Esophagus muscularis mucosa (tissue), 4 donors: ENCODE data around the gene PTS. TPM values are rescaled to one million over a fixed set of nuclear protein-coding genes. Genes with fewer than 3 reads are reported as not detected.
"Not testable (repeated sequence)": the region's sequence is repeated elsewhere in the genome, so short reads cannot be mapped to it uniquely, and the experiment has no call there.

Experiments
- DNase-seq: peaks from one replicate; pipeline ENCODE4 v3.0.0-alpha.2; 2017; ENCODE audit errors: extremely low spot score
- H3K27ac ChIP-seq, 4 donors: fragments of 200-600 bp; sonication (generic); replicated peaks in 1 of 4; 1 replicate in 3 of 4; 2 replicates in 1 of 4; pipeline ENCODE4 v1.5.1; 2016 to 2019; ENCODE audit warnings: mild to moderate bottlenecking in 1 of 4
- H3K27me3 ChIP-seq, 4 donors: fragments of 200-600 bp; sonication (generic); one replicate each; pipeline versions ENCODE4 v1.5.1 to v1.6.0; 2016 to 2019
- H3K36me3 ChIP-seq, 4 donors: fragments of 200-600 bp; sonication (generic); one replicate each; pipeline ENCODE4 v1.5.1; 2016 to 2019
- H3K4me1 ChIP-seq, 4 donors: fragments of 200-600 bp; sonication (generic); one replicate each; pipeline ENCODE4 v1.5.1; 2016 to 2019
- H3K4me3 ChIP-seq, 4 donors: fragments of 200-600 bp; sonication (generic); 1 replicate in 2 of 4; 2 replicates in 2 of 4; pipeline ENCODE4 v1.5.1; 2016 to 2019; ENCODE audit warnings: mild to moderate bottlenecking in 4 of 4, moderate library complexity in 1 of 4
- H3K9me3 ChIP-seq, 4 donors: fragments of 200-600 bp; sonication (generic); 1 replicate in 3 of 4; 2 replicates in 1 of 4; pipeline ENCODE4 v1.5.1; 2016 to 2019
- EP300 ChIP-seq: sonication (generic); formaldehyde crosslinking; IDR thresholded peaks from one replicate; pipeline ENCODE4 v1.6.1; 2017; ENCODE audit warnings: antibody characterized with exemption
- POLR2A ChIP-seq: fragments of 450-650 bp; IDR thresholded peaks from one replicate; pipeline ENCODE4 v1.6.1; 2017; ENCODE audit warnings: antibody characterized with exemption, moderate library complexity, mild to moderate bottlenecking, low read depth
- POLR2AphosphoS5 ChIP-seq, 2 donors: sonication (generic); formaldehyde crosslinking; IDR thresholded peaks; one replicate each; pipeline ENCODE4 v1.6.1; 2017; ENCODE audit warnings: antibody characterized with exemption in 2 of 2
- WGBS: methylation state at CpG from one replicate; pipeline ENCODE4 v1.1.5; 2018; 5-methylcytosine and 5-hydroxymethylcytosine counted together
- intact Hi-C: fragments of 100-400 bp; cut with DNase I; formaldehyde crosslinking; loops from one replicate; pipeline ENCODE4 v1.15.1; 2023
- total RNA-seq, 4 donors: library from RNA; depleted of rRNA; stranded (reverse); fragments of >200 nt; gene quantifications; one replicate each; pipeline versions ENCODE4 v1.1.0 to v1.2.1, GENCODE V29; 2016
- TF ChIP-seq, protein P1 (sequence below), 3 experiments: fragments of 200-600 bp in 2 of 3; fragments of 450-650 bp in 1 of 3; sonication (generic) in 2 of 3; IDR thresholded peaks; one replicate each; pipeline ENCODE4 v1.5.1; 2017 to 2019; ENCODE audit warnings: antibody characterized with exemption in 3 of 3, mild to moderate bottlenecking in 2 of 3, moderate library complexity in 1 of 3

PTS gene
- total RNA-seq, 4 donors from 2014 or later, result 22.2 to 45.3 (median 28.5) TPM

DNA sequence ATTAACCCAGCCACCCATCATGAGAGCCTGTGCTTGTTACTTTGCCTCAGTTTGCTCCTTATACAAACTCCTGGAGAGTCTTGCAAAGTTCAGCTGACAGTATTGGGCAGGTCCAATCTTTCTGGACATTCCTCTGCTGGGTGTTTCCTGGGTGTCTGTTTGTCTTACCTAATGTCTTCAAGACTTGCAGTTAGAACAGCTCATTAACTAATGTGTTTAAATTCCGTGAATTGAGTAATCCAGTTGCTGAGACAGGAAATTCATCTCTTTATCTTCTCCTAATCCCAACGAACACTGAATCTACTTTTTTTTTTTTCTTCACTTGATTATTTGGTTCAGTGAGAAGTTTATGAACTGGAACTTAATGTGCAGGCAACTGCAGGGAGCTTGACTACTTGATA, 30.3 kb upstream of the PTS start:
- DNase-seq, result no peak
- H3K27ac ChIP-seq, result no peak overlapping the region
- no peaks in the 10 kb centered on the region for H3K27me3 ChIP-seq
- H3K36me3 ChIP-seq, result peaks cover 0 to 32% (median 0%) of the 10 kb centered on the region in 4 donors
- no peak overlapping the region for H3K4me3 ChIP-seq
- intact Hi-C loops, result no loop called here
- no peaks in the 10 kb centered on the region for H3K9me3 ChIP-seq
- no peaks in the 10 kb centered on the region for H3K4me1 ChIP-seq
- TF ChIP-seq, protein P1, sequence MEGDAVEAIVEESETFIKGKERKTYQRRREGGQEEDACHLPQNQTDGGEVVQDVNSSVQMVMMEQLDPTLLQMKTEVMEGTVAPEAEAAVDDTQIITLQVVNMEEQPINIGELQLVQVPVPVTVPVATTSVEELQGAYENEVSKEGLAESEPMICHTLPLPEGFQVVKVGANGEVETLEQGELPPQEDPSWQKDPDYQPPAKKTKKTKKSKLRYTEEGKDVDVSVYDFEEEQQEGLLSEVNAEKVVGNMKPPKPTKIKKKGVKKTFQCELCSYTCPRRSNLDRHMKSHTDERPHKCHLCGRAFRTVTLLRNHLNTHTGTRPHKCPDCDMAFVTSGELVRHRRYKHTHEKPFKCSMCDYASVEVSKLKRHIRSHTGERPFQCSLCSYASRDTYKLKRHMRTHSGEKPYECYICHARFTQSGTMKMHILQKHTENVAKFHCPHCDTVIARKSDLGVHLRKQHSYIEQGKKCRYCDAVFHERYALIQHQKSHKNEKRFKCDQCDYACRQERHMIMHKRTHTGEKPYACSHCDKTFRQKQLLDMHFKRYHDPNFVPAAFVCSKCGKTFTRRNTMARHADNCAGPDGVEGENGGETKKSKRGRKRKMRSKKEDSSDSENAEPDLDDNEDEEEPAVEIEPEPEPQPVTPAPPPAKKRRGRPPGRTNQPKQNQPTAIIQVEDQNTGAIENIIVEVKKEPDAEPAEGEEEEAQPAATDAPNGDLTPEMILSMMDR (IDR thresholded peaks at IDR 0.05), result no peak
- TF ChIP-seq EP300 (no peak), POLR2A (no peak), POLR2AphosphoS5 (IDR thresholded peaks at IDR 0.05) (no peak)
- WGBS, result 49% methylated on average over 2 of the region's 2 CpGs

DNA sequence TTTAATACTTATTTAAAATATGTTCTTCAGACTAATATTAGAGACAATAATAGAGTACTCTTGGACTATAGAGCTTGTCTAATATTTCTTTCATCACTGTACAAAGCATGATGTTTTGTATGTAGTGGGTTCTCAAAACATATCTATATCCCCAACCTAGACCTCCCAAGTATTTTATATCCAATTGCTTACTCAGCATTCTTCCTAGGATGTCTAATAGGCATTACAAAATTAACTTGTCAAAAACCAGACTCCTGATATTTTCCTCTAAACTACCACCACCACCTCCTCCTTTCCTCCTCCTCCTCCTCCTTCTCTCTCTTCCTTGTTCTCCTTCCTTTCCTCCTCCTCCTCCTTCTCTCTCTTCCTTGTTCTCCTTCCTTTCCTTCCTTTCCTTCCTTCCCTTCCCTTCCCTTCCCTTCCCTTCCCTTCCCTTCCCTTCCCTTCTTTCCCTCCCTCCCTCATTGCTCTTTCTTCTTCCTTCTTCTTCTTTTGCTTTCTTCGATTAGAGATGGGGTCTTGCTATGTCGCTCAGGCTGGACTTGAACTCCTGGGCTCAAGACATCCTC, 29.6 kb upstream of the PTS start:
- Histone ChIP-seq H3K4me3 (no peak overlapping the region), H3K27me3 (no peaks in the 10 kb centered on the region), H3K9me3 (no peaks in the 10 kb centered on the region), H3K27ac (no peak overlapping the region), H3K4me1 (no peaks in the 10 kb centered on the region), H3K36me3 (peaks cover 0 to 32% (median 0%) of the 10 kb centered on the region in 4 donors)
- intact Hi-C loops, result no loop called here
- WGBS, result 97% methylated on average over 2 of the region's 2 CpGs
- no peak for DNase-seq
- TF ChIP-seq POLR2AphosphoS5 (IDR thresholded peaks at IDR 0.05), result no peak
- TF ChIP-seq POLR2A, result no peak
- TF ChIP-seq EP300, result no peak
- TF ChIP-seq, protein P1 (IDR thresholded peaks at IDR 0.05), result no peak

DNA sequence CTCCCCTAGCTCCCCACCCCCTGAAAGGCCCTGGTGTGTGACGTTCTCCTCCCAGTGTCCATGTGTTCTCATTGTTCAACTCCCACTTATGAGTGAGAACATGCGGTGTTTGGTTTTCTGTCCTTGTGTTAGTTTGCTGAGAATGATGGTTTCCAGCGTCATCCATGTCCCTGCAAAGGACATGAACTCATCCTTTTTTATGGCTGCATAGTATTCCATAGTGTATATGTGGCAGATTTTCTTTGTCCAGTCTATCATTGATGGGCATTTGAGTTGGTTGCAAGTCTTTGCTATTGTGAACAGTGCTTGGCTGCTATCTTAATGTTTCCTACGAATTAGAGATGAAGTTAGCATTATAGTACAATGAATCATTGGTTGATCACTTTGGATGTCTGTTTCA, 27.1 kb upstream of the PTS start:
- H3K27me3 ChIP-seq, DNase-seq, H3K27ac ChIP-seq, H3K4me1 ChIP-seq, intact Hi-C loops, H3K4me3 ChIP-seq, H3K9me3 ChIP-seq: not testable (repeated sequence)
- H3K36me3 ChIP-seq, result peaks cover 0 to 34% (median 3%) of the 10 kb centered on the region in 4 donors
- WGBS, result 92% methylated on average over 4 of the region's 4 CpGs

DNA sequence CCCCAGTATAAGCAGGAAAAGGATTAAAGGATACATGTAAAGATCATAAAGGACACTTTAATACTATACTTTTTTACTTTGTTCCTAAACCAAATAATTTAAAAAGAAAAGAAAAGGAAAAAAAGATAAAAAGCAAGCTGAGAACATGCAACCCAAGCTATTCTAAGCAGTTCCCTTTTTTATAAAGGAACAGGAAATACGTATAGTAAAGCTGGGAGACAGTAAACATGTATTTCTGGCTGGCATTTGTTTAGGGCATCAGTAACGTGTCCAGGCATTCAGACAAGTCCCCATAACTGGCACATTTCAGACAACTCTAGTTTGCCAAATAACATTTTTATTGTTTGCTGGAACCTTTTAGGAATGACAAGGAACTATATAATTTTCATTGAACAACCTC, 26.0 kb upstream of the PTS start:
- no peak for DNase-seq
- Histone ChIP-seq H3K36me3 (peaks cover 0 to 30% (median 5%) of the 10 kb centered on the region in 4 donors), H3K27me3 (no peaks in the 10 kb centered on the region), H3K4me1 (no peaks in the 10 kb centered on the region), H3K9me3 (no peaks in the 10 kb centered on the region), H3K27ac (no peak overlapping the region), H3K4me3 (no peak overlapping the region)
- no peak for TF ChIP-seq POLR2AphosphoS5 (IDR thresholded peaks at IDR 0.05)
- TF ChIP-seq POLR2A, result no peak
- TF ChIP-seq EP300, result no peak
- TF ChIP-seq, protein P1 (IDR thresholded peaks at IDR 0.05), result no peak
- intact Hi-C loops, result no loop called here
- WGBS, result 36% methylated on average over 2 of the region's 2 CpGs

DNA sequence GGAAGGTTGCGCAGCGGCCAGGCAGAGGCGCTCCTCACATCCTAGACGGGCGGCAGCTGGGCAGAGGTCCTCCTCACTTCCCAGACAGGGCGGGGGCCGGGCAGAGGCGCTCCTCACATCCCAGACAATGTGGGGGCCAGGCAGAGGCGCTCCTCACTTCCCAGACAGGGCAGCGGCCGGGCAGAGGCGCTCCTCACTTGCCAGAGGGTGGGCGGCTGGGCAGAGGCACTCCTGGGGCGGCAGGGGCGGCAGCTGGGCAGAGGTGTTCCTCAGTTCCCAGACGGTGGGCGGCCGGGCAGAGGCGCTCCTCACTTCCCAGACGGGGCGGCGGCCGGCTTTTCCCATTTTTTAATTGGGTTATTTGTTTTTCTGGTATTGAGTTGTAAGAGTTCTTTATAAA, 20.2 kb upstream of the PTS start:
- Histone ChIP-seq H3K36me3 (peaks cover 0 to 26% (median 13%) of the 10 kb centered on the region in 4 donors), H3K4me1 (no peaks in the 10 kb centered on the region), H3K9me3 (no peaks in the 10 kb centered on the region), H3K27me3 (no peaks in the 10 kb centered on the region), H3K4me3 (no peak overlapping the region), H3K27ac (no peak overlapping the region)
- no peak for TF ChIP-seq POLR2A
- no peak for TF ChIP-seq POLR2AphosphoS5 (IDR thresholded peaks at IDR 0.05)
- TF ChIP-seq EP300, result no peak
- TF ChIP-seq, protein P1 (IDR thresholded peaks at IDR 0.05), result no peak
- WGBS, result 96% methylated on average over 23 of the region's 23 CpGs
- DNase-seq, result no peak
- intact Hi-C loops, result no loop called here
